ENCODE results near the gene LSM5. TPM values are rescaled to one million over a fixed set of nuclear protein-coding genes. Genes with fewer than 3 reads are reported as not detected.

LSM5 gene
- total RNA-seq, 1 experiment from 2014 or later = 87.3 TPM

DNA sequence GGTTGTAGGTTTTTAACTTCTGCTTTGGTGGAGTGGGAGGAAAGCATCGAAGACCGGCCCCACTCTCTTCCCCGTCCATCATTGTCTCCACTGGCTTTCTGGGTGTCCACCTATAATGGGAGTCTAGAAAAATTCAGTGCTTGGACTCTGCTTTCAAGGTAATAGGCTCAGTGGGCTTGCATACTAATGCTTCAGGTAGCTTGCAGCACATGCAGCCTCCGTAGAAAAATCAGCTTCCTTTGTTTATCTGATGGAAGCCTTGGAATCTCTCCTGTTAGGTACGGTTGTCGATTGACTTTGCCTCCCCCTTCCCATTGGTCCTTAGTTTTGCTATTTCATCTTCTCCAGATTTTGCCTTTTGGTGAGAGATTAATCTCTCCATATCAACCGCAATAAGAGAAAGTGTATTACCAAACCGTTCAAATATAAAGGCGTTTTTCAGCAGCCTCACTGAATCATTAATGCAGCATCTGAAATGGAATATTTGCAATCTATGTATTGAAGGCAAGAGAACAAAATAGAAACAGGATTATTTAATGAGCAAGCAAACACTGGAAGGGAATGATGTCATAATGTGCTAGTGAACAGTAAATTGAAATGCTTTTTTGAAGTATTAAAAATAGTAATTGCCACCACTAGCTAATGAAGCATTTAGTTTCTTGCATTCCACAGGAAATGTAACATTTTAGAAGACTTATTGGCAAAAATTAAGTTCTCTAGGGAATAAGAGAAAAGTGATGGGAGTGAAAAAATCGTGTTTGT lies 6.1 kb upstream of the LSM5 start:
- Mint-ChIP-seq H3K4me1 (ENCODE audit: insufficient read depth, unreplicated experiment) (peaks cover 17% of the 10 kb centered on the region), H3K27me3 (ENCODE audit: insufficient read depth, unreplicated experiment) (no peaks in the 10 kb centered on the region), H3K27ac (ENCODE audit: low read depth, unreplicated experiment) (peak overlapping the region; percentile 83), H3K9me3 (ENCODE audit: unreplicated experiment) (no peaks in the 10 kb centered on the region), H3K4me3 (ENCODE audit: unreplicated experiment) (peak overlapping the region; percentile 82), H3K36me3 (ENCODE audit: insufficient read depth, unreplicated experiment) (peaks cover 15% of the 10 kb centered on the region)
- POLR2A ChIA-PET = interaction anchor here (0.6 to 2.1 kb wide), 11 partner anchors 8 to 547 kb away, joined by 3 to 29 read pairs (median 4); no protein-coding TSS in a partner anchor
- no peak for DNase-seq (ENCODE audit: unreplicated experiment)
- CTCF ChIA-PET = interaction anchor here (1.1 to 1.6 kb wide), 2 partner anchors 24 to 285 kb away, joined by 4 to 5 read pairs; no protein-coding TSS in a partner anchor
- TSS peak; percentile 64 for BruUV-seq (replicated peaks)
- intact Hi-C loops (cut with micrococcal nuclease) = no loop called here
- TF ChIP-seq, protein P1, sequence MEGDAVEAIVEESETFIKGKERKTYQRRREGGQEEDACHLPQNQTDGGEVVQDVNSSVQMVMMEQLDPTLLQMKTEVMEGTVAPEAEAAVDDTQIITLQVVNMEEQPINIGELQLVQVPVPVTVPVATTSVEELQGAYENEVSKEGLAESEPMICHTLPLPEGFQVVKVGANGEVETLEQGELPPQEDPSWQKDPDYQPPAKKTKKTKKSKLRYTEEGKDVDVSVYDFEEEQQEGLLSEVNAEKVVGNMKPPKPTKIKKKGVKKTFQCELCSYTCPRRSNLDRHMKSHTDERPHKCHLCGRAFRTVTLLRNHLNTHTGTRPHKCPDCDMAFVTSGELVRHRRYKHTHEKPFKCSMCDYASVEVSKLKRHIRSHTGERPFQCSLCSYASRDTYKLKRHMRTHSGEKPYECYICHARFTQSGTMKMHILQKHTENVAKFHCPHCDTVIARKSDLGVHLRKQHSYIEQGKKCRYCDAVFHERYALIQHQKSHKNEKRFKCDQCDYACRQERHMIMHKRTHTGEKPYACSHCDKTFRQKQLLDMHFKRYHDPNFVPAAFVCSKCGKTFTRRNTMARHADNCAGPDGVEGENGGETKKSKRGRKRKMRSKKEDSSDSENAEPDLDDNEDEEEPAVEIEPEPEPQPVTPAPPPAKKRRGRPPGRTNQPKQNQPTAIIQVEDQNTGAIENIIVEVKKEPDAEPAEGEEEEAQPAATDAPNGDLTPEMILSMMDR (IDR thresholded peaks at IDR 0.05; ENCODE audit: unreplicated experiment) = no peak

GRCh38 chr7:32495298-32496051 lies 5.3 kb upstream of the LSM5 start, which contains the start of gene AVL9:
TSS of gene AVL9 (plus strand) at chr7:32495489. CDS start at chr7:32495710, 221 bp downstream.
- Mint-ChIP-seq H3K4me3 (ENCODE audit: unreplicated experiment) (peak within 1 kb of the TSS; percentile 82), H3K4me1 (ENCODE audit: insufficient read depth, unreplicated experiment) (peaks cover 9% of the 10 kb centered on the region), H3K27ac (ENCODE audit: low read depth, unreplicated experiment) (peak within 1 kb of the TSS; percentile 83), H3K9me3 (ENCODE audit: unreplicated experiment) (no peaks in the 10 kb centered on the region), H3K27me3 (ENCODE audit: insufficient read depth, unreplicated experiment) (no peaks in the 10 kb centered on the region), H3K36me3 (ENCODE audit: insufficient read depth, unreplicated experiment) (peaks cover 15% of the 10 kb centered on the region)
- ChIA-PET POLR2A (interaction anchor here (0.7 to 2.1 kb wide), 14 partner anchors 9 to 1801 kb away, joined by 3 to 29 read pairs (median 4); no protein-coding TSS in a partner anchor), CTCF (interaction anchor here (1.6 kb wide), 1 partner anchor 284 kb away, joined by 5 read pairs; no protein-coding TSS in a partner anchor)
- DNase-seq (ENCODE audit: unreplicated experiment) = peak; percentile 96
- intact Hi-C loops (cut with micrococcal nuclease) = no loop called here
- BruUV-seq (replicated peaks) = no TSS peak
- TF ChIP-seq, protein P1 (IDR thresholded peaks at IDR 0.05; ENCODE audit: unreplicated experiment) = no peak

DNA sequence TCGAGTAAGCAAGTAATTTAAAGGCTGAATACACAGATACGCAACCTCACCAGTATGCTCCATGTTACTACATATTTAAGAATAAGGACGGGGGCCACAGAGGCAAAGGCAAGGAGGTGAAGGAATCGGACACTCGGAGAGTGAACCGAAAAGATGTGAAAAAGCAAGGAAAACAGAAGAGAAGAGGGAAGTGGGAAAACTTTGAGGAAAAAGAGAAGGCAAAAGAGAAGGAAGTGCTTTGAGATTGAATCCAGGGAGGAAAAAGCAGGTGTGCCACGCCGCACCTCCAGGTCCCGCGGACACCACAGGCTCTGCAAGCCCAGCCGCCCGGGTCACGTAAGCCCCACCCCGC lies 4.7 kb upstream of the LSM5 start:
- DNase-seq (ENCODE audit: unreplicated experiment) = no peak
- H3K36me3 Mint-ChIP-seq (ENCODE audit: insufficient read depth, unreplicated experiment) = peaks cover 13% of the 10 kb centered on the region
- ChIA-PET CTCF (interaction anchor here (1.0 to 1.5 kb wide), 2 partner anchors 15 to 270 kb away, joined by 4 read pairs; no protein-coding TSS in a partner anchor), POLR2A (interaction anchor here (0.9 to 2.1 kb wide), 9 partner anchors 9 to 396 kb away, joined by 3 to 29 read pairs (median 5); partner anchors contain the start of gene KBTBD2)
- TF ChIP-seq, protein P1 (IDR thresholded peaks at IDR 0.05; ENCODE audit: unreplicated experiment) = no peak
- H3K4me1 Mint-ChIP-seq (ENCODE audit: insufficient read depth, unreplicated experiment) = peaks cover 8% of the 10 kb centered on the region
- peak overlapping the region; percentile 82 for H3K4me3 Mint-ChIP-seq (ENCODE audit: unreplicated experiment)
- H3K27ac Mint-ChIP-seq (ENCODE audit: low read depth, unreplicated experiment) = peak overlapping the region; percentile 83
- intact Hi-C loops (cut with micrococcal nuclease) = no loop called here
- no peaks in the 10 kb centered on the region for H3K27me3 Mint-ChIP-seq (ENCODE audit: insufficient read depth, unreplicated experiment)
- BruUV-seq (replicated peaks) = no TSS peak
- H3K9me3 Mint-ChIP-seq (ENCODE audit: unreplicated experiment) = no peaks in the 10 kb centered on the region

DNA sequence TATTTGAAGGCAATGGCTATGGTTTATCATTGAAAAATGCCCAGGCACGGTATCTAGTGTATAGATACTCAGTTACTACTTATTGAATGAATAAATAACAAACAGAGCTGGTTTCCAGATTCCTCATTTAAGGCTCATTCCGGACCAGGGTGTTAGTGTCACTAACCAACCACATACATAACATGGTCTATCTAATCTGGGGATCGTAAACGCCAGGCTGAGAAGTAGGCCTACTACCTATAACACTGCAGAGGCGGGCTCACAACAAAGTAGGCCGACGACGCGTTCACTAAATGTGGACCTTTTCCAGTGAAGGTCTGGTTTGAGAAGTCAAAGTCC lies 423 bp downstream of the LSM5 start:
- Mint-ChIP-seq H3K4me1 (ENCODE audit: insufficient read depth, unreplicated experiment) (no peaks in the 10 kb centered on the region), H3K4me3 (ENCODE audit: unreplicated experiment) (peak overlapping the region; percentile 90), H3K9me3 (ENCODE audit: unreplicated experiment) (no peaks in the 10 kb centered on the region), H3K36me3 (ENCODE audit: insufficient read depth, unreplicated experiment) (peaks cover 22% of the 10 kb centered on the region), H3K27ac (ENCODE audit: low read depth, unreplicated experiment) (peak overlapping the region; percentile 96), H3K27me3 (ENCODE audit: insufficient read depth, unreplicated experiment) (no peaks in the 10 kb centered on the region)
- BruUV-seq (replicated peaks) = TSS peak; percentile 54
- TF ChIP-seq, protein P1 (IDR thresholded peaks at IDR 0.05; ENCODE audit: unreplicated experiment) = no peak
- no peak for DNase-seq (ENCODE audit: unreplicated experiment)
- ChIA-PET POLR2A (interaction anchor here (0.7 to 1.5 kb wide), 11 partner anchors 10 to 468 kb away, joined by 3 to 9 read pairs (median 4); partner anchors contain the start of gene FKBP9), CTCF (interaction anchor here (0.5 to 1.8 kb wide), 15 partner anchors 10 to 1075 kb away, joined by 3 to 12 read pairs (median 3); no protein-coding TSS in a partner anchor)
- intact Hi-C loops (cut with micrococcal nuclease) = loop anchor here (2.0 kb wide), 3 partner anchors 47 to 239 kb away; no protein-coding TSS in a partner anchor
